ENCODE results near the gene TSPO.

Gene TSPO

DNA sequence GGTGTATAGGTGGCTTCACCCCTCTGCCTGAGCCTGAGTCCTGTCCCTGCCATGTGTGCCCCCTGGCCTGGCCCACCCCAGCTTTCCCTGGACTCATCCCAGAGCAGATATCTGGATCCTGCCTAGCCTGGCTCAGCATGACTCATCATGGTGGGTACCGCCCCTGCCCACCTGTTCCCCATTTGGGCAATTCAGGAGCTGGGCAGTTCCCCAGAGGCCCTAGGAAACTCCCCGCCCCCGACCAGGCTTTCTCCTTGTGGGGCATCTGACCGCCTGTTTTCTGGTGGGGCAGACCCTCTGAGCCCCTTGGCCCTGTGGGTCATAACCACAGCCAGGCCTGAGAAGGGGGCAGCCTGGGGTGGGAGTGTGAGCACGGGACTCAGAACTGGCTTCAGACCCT is 4.4 kb downstream of the TSPO start:
- TF ChIP-seq, protein P1, sequence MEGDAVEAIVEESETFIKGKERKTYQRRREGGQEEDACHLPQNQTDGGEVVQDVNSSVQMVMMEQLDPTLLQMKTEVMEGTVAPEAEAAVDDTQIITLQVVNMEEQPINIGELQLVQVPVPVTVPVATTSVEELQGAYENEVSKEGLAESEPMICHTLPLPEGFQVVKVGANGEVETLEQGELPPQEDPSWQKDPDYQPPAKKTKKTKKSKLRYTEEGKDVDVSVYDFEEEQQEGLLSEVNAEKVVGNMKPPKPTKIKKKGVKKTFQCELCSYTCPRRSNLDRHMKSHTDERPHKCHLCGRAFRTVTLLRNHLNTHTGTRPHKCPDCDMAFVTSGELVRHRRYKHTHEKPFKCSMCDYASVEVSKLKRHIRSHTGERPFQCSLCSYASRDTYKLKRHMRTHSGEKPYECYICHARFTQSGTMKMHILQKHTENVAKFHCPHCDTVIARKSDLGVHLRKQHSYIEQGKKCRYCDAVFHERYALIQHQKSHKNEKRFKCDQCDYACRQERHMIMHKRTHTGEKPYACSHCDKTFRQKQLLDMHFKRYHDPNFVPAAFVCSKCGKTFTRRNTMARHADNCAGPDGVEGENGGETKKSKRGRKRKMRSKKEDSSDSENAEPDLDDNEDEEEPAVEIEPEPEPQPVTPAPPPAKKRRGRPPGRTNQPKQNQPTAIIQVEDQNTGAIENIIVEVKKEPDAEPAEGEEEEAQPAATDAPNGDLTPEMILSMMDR (IDR thresholded peaks at IDR 0.05; ENCODE audit: borderline replicate concordance, insufficient read depth, low read depth, low read length), result no peak
- no peak overlapping the region for H3K4me3 ChIP-seq (ENCODE audit: low read depth, low read length)

DNA sequence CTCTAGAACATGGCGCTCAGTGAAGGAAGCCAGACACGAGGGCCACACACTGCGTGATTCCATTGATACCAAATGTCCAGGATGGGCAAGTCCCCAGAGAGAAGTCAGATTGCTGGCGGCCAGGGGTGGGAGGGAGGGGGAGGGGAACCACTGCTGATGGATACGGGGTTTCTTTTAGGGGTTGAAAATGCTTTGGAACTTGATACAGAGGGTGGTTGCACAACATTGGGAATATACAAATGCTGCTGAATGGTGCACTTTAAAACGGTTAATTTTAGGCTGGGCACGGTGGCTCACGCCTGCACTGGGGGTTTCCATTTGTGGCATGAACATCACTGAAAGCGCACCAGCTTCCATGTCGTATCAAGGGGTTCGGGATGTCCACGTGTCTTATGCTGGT is 5.1 kb downstream of the TSPO start:
- TF ChIP-seq, protein P1 (IDR thresholded peaks at IDR 0.05; ENCODE audit: borderline replicate concordance, insufficient read depth, low read depth, low read length), result no peak

DNA sequence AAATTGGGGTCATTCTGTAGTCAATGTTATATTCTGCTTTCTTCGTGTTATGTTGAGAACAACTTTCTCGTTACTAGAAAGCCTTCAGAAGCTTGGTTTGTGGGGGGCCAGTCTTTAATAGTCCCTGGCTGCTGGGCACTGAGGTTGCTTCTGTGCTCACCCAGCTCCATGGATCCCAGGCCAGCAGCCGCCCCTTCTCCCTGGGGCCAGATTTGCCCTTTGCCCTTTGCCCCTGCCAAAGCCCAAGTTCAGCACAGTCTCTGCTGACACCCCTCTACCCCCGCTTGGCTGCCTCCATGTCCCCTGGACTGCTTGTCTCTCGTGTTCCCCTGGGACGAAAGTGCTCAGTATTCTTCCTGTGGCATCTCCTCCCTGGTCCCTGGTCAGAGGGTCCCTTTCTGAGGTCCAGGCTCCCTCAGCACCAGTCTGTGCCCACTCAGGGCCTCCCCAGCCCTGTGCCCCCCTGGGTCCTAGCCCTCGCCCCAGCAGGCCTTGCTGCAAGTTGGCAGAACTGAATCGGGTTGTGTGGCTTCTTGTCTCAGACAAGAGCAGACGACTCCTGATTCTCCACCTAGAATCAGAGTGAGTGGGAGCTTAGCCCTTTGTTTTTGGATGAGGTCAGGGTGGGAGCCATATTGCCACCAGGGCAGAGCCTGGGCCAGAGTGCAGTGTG is 6.7 kb downstream of the TSPO start:
- no peak overlapping the region for H3K4me3 ChIP-seq (ENCODE audit: low read depth, low read length)
- TF ChIP-seq, protein P1 (IDR thresholded peaks at IDR 0.05; ENCODE audit: borderline replicate concordance, insufficient read depth, low read depth, low read length), result no peak

More for the DNA sequence above, 5.1 kb downstream of the TSPO start:
- no peak overlapping the region for H3K4me3 ChIP-seq (ENCODE audit: low read depth, low read length)

DNA sequence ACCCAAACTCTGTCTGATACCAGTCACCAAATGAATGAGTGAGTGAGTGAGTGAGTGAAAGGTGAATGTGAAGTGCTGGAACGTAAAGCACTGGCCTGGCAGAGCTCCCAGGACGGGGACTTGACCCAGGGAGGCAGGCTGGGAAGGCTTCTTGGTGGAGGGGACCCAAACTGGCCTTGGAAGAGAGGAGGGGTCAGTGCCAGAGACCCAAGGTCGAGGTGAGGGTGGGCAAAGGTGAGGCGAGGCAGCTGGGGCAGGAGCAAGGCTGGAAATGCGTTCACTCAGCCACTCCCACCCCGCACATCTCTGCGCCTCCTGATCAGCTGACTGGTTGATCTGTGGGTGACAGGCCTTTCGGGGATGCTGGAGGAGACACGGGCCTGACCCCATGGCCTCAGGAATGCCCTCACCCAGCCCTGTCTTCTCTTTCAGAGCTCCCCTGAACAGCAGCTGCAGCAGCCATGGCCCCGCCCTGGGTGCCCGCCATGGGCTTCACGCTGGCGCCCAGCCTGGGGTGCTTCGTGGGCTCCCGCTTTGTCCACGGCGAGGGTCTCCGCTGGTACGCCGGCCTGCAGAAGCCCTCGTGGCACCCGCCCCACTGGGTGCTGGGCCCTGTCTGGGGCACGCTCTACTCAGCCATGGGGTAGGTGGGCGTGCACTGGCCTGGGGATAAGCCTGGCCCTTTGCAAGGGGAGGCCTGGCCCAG is 7.6 kb downstream of the TSPO start:
- no peak overlapping the region for H3K4me3 ChIP-seq (ENCODE audit: low read depth, low read length)
- TF ChIP-seq, protein P1 (IDR thresholded peaks at IDR 0.05; ENCODE audit: borderline replicate concordance, insufficient read depth, low read depth, low read length), result no peak

DNA sequence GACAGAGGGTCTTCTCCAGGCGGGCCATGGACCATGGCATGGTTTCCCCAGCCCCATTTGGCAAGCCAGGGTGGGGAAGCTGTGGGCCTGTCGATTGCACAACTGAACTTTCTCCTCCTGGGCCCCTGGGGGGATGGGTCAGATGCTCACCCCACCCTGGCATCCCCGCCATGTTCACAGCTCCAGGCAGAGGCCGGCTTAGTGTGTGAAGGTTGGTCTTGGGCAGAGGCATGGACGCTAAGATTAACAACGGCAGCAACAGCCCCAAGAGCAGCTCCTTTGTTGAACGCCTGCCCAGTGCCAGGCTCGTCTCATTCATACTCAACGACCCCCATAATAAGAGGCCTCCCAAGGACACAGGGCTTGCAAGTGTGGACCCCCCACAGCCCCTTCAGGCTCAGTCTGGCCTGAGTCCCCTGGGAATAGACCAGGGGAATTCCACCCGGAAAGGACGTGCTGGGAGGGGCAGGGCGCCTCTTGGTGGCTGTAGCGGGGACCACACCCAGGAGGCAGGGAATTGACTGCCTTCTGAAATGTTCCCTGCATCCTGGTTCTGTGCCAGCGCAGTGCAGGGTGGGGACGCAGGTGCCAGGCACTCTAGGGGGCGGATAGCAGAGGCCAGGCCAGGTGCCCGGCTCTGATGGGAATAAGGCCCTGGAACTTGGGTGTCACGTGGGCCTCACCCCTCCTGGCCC is 8.3 kb downstream of the TSPO start:
- TF ChIP-seq, protein P1 (IDR thresholded peaks at IDR 0.05; ENCODE audit: borderline replicate concordance, insufficient read depth, low read depth, low read length), result peak; percentile 46

DNA sequence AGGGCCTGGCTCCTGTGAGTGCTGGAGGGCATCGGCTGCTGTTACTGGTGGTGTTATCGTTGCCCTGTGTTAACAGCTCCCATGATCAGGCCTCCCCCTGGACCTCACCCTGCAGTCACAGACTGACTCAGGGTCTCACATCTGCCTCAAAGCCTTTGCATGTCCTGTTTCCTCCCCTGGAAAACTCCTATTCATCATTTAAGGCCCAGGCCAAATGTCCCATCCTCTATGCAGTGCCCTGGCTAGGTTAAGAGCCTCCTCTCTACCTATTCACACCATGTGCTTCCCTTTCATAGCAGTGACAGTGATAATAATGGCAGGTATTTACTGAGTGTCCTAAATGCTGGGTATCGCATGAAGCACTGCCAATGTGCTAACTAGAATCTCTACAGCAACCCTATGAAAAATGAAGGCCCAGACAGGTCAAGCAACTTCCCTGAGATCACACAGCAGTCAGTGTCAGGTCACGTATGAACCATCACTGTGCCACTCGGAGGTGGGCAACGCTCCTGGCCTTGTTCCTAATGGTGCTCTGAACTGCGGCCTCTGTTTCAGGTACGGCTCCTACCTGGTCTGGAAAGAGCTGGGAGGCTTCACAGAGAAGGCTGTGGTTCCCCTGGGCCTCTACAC is 9.3 kb downstream of the TSPO start:
- TF ChIP-seq, protein P1 (IDR thresholded peaks at IDR 0.05; ENCODE audit: borderline replicate concordance, insufficient read depth, low read depth, low read length), result no peak
- no peak overlapping the region for H3K4me3 ChIP-seq (ENCODE audit: low read depth, low read length)

More for the DNA sequence above, 8.3 kb downstream of the TSPO start:
- no peak overlapping the region for H3K4me3 ChIP-seq (ENCODE audit: low read depth, low read length)

Measured in GM12875 (cell line).